Gastroesophageal sphincter (tissue), 4 donors: Measurements from ENCODE around the gene ADAMTS9. TPM values are rescaled to one million over a fixed set of nuclear protein-coding genes. Genes with fewer than 3 reads are reported as not detected.

Experiments used
- ATAC-seq: fragments of 150-250 bp; one replicate; pipeline ENCODE4 v1.9.1; 2016; ENCODE audit warnings: mild to moderate bottlenecking, moderate library complexity
- H3K27ac ChIP-seq, 4 donors: fragments of 200-600 bp; sonication (generic) in 3 of 4; 1 replicate in 3 of 4; 2 replicates in 1 of 4; pipeline ENCODE4 v1.5.1; 2016 to 2019
- H3K27me3 ChIP-seq: fragments of 200-600 bp; sonication (generic); one replicate; pipeline ENCODE4 v1.5.1; 2019
- H3K36me3 ChIP-seq, 2 donors: fragments of 200-600 bp; sonication (generic); one replicate each; pipeline ENCODE4 v1.5.1; 2019; ENCODE audit warnings: control low read depth in 1 of 2
- H3K4me1 ChIP-seq, 3 donors: fragments of 200-600 bp; sonication (generic); 1 replicate in 2 of 3; 2 replicates in 1 of 3; pipeline ENCODE4 v1.5.1; 2016 to 2019; ENCODE audit warnings: control low read depth in 2 of 3
- H3K4me3 ChIP-seq, 2 donors: fragments of 200-600 bp; sonication (generic); one replicate each; pipeline ENCODE4 v1.5.1; 2019; ENCODE audit warnings: mild to moderate bottlenecking in 1 of 2, moderate library complexity in 1 of 2
- H3K9me3 ChIP-seq, 3 donors: fragments of 200-600 bp; sonication (generic); one replicate each; pipeline ENCODE4 v1.5.1; 2017 to 2019; ENCODE audit warnings: control low read depth in 2 of 3
- CTCF ChIP-seq, 4 experiments: fragments of 200-600 bp in 2 of 4; fragments of 450-650 bp in 2 of 4; sonication (generic) in 1 of 4; IDR thresholded peaks; one replicate each; pipeline ENCODE4 v1.5.1; 2017 to 2019; ENCODE audit warnings: antibody characterized with exemption in 4 of 4, mild to moderate bottlenecking in 2 of 4, moderate library complexity in 2 of 4
- EP300 ChIP-seq: sonication (generic); formaldehyde crosslinking; IDR thresholded peaks from one replicate; pipeline ENCODE4 v1.6.1; 2017; ENCODE audit warnings: antibody characterized with exemption, mild to moderate bottlenecking
- POLR2A ChIP-seq, 2 donors: fragments of 450-650 bp; IDR thresholded peaks; one replicate each; pipeline ENCODE4 v1.6.1; 2017; ENCODE audit warnings: antibody characterized with exemption in 2 of 2, mild to moderate bottlenecking in 2 of 2, moderate library complexity in 1 of 2
- POLR2AphosphoS5 ChIP-seq: sonication (generic); formaldehyde crosslinking; IDR thresholded peaks from one replicate; pipeline ENCODE4 v1.6.1; 2017; ENCODE audit warnings: antibody characterized with exemption
- WGBS, 2 donors: methylation state at CpG; one replicate each; pipeline ENCODE4 v1.1.5; 2018; ENCODE audit warnings: low coverage in 1 of 2; 5-methylcytosine and 5-hydroxymethylcytosine counted together
- total RNA-seq, 4 donors: library from RNA; depleted of rRNA; stranded (reverse); fragments of >200 nt; gene quantifications; one replicate each; pipeline ENCODE4 v1.1.0, GENCODE V29; 2016

Gene ADAMTS9
- total RNA-seq, 4 donors from 2014 or later, result 30.7 to 102 (median 48.3) TPM

- Histone ChIP-seq H3K36me3 (no peaks in the 10 kb centered on the region), H3K27ac (no peak overlapping the region), H3K27me3 (no peaks in the 10 kb centered on the region), H3K9me3 (no peaks in the 10 kb centered on the region), H3K4me1 (peaks cover 0 to 9% (median 0%) of the 10 kb centered on the region in 3 donors), H3K4me3 (no peak overlapping the region)
- 87 to 91% methylated on average over 2 to 3 of the region's 3 CpGs for WGBS, 2 donors
- no peak for ATAC-seq
- TF ChIP-seq EP300 (no peak), POLR2A (IDR thresholded peaks at IDR 0.05) (no peak), POLR2AphosphoS5 (no peak), CTCF (IDR thresholded peaks at IDR 0.05) (no peak)
Measured at GRCh38 chr3:64726414-64727090, 38.8 kb upstream of the ADAMTS9 start.

GRCh38 chr3:64718976-64719375, 31.2 kb upstream of the ADAMTS9 start:
- Histone ChIP-seq H3K27ac (no peak overlapping the region), H3K27me3 (no peaks in the 10 kb centered on the region), H3K4me1 (peaks cover 0 to 45% (median 0%) of the 10 kb centered on the region in 3 donors), H3K36me3 (no peaks in the 10 kb centered on the region), H3K4me3 (no peak overlapping the region), H3K9me3 (no peaks in the 10 kb centered on the region)
- TF ChIP-seq EP300, result no peak
- TF ChIP-seq POLR2A (IDR thresholded peaks at IDR 0.05), result no peak
- TF ChIP-seq CTCF (IDR thresholded peaks at IDR 0.05), result no peak
- TF ChIP-seq POLR2AphosphoS5, result no peak
- no peak for ATAC-seq
- 48 to 75% methylated on average over 4 of the region's 4 CpGs for WGBS, 2 donors

- H3K9me3 ChIP-seq, result no peaks in the 10 kb centered on the region
- no peaks in the 10 kb centered on the region for H3K36me3 ChIP-seq
- ATAC-seq, result no peak
- TF ChIP-seq EP300, result no peak
- TF ChIP-seq CTCF (IDR thresholded peaks at IDR 0.05), result peak in 3 of 4 experiments; percentile 10 to 42 (median 24)
- no peaks in the 10 kb centered on the region for H3K27me3 ChIP-seq
- no peak overlapping the region for H3K4me3 ChIP-seq
- H3K4me1 ChIP-seq, result peaks cover 0 to 45% (median 0%) of the 10 kb centered on the region in 3 donors
- WGBS, 2 donors, result 80 to 88% methylated on average over 4 to 5 of the region's 5 CpGs
- no peak overlapping the region for H3K27ac ChIP-seq
Measured at GRCh38 chr3:64717872-64718613, 30.2 kb upstream of the ADAMTS9 start.

GRCh38 chr3:64717411-64717810, 29.6 kb upstream of the ADAMTS9 start:
- Histone ChIP-seq H3K9me3 (no peaks in the 10 kb centered on the region), H3K27ac (no peak overlapping the region), H3K27me3 (no peaks in the 10 kb centered on the region), H3K4me3 (no peak overlapping the region), H3K36me3 (no peaks in the 10 kb centered on the region), H3K4me1 (peaks cover 0 to 45% (median 0%) of the 10 kb centered on the region in 3 donors)
- WGBS, 2 donors, result 92% methylated on average over 3 of the region's 3 CpGs; no CpG with 5 or more reads in 1 of the 2 donors
- TF ChIP-seq POLR2AphosphoS5 (no peak), EP300 (no peak), POLR2A (IDR thresholded peaks at IDR 0.05) (no peak), CTCF (IDR thresholded peaks at IDR 0.05) (no peak)
- no peak for ATAC-seq
